ENCODE data around the gene OPCML.

OPCML gene

DNA sequence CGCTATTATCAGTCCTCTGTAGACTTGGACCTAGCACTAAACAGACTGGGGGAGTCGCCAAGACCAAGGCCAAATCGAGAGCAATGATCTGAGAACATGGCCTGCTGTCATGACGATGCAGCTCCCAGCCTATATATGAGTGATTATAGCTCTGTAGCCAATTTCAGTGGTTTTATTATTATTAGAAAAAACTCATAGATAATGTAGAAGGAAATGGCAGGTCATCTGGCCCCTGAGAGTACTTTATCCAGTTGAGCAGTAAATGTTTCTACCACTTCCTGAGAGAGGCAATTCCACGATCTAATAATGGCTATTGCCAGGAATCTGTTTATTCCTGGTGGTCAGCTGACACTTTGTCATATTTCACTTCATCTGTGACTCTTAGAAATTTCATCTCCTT lies 666.7 kb downstream of the OPCML start:
- DNase-seq: no peak

DNA sequence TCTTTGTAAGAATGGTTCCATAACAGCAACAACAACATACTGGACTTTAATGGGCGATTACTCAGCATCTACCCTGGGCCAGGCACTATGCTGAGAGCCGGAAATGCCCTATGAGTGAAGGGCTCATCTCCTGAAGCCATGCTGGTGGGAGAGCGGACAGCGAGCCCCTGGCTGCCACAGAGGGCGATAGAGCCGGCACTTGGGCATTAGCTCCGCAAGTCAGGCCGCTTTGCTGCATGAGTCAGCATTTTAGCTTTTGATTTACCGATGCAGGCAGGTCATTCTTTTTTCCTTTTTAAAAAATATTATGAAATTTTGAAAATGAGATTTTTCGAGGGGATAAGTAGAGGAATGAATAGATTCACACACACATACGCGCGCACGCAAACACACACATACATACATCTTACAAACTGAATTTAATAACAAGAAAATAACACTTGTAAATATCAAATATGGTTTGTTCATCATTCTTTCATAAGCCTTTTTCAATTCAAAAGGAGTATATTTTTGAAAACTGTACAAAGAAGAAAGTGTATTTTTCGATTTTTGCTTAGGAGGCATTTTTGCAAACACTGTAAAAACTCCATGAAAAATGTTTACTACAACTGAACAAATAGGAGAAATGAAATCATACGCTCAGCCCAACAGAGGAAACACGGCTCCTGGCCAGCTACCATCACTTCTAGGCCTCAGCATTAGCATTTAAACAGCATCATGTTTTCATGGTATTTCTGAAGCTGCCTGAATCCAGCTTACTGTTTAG lies 667.3 kb downstream of the OPCML start:
- no peak for DNase-seq

- no peak for DNase-seq
Observed at GRCh38 chr11:132862933-132863332, 669.4 kb downstream of the OPCML start.

DNA sequence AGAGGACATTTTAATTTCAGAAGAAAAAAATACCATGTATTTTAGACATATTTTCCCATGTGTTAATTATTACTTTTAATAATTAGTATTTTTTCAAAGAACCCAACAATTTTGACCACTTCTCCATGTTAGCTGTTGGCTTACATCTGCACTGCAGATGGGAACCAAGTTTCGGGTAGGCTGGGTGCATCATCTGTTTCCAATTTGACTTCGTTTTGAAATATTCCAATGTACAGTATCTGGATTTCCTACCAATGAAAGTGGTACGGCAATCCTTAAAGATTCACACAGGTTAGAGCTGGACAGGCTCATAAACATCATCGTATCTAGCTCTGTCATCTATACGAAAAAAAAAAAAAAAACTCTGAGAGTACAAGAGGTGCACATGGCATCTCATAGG lies 670.2 kb downstream of the OPCML start:
- no peak for DNase-seq

DNA sequence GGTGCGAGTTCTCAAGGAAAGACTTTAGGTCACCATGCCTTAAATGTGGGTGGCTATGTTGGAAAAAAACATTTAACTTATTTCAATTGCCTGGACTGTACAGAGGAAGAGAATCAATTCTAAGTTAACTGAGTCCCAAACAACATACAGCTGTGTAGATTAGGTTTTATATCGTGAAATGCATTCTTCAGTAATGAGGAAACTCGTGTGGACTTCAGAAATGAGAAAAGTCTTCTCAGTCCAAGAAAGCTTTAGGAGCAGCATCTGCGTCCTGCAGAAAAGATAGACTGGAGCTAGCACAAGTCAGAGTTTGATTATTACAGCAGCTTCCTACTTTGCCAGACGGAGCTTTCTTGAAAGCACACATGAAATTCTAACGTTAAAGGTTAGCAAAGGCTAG lies 673.0 kb downstream of the OPCML start:
- no peak for DNase-seq

DNA sequence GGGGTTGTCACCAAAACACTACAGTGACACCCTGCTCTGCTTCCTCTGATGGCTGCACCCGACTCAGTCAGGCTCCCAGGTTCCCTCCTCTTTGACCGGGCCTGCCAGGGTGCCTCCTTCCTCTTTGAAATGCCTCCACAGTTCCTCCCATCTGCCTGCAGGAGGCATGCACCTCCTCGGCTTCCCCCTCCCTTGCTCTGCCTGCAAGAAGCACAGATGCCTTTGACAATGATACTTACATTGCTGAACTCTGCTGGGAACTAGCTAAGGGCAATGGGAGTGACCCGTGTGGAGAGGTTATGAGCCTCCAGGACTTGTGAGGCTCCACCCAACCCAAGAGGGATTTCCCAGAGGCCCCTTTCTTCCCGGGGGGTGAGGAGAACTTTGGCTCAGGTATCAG lies 674.1 kb downstream of the OPCML start:
- DNase-seq: no peak

- no peak for DNase-seq
Observed at GRCh38 chr11:132856032-132856431, 676.3 kb downstream of the OPCML start.

DNA sequence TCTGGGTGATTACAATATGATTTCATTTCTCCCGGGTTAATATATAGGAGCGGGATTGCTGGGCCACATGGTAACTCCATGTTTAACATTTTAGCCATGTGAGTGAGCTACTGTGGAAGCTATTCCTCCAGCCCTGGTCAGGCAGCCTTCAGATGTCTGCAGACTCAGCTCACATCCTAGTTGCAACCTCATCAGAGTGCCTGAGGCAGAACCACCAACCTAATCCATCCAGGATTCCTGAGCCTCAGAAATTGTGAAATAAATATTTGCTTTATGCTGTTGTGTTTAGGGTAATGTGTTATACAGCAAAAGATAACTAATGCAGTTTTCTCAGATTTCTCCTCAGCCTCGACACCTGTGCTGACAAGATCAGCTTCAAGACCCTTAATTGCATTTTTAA lies 676.8 kb downstream of the OPCML start:
- DNase-seq: no peak

GRCh38 chr11:132853886-132854285 lies 678.4 kb downstream of the OPCML start:
- DNase-seq: no peak

DNA sequence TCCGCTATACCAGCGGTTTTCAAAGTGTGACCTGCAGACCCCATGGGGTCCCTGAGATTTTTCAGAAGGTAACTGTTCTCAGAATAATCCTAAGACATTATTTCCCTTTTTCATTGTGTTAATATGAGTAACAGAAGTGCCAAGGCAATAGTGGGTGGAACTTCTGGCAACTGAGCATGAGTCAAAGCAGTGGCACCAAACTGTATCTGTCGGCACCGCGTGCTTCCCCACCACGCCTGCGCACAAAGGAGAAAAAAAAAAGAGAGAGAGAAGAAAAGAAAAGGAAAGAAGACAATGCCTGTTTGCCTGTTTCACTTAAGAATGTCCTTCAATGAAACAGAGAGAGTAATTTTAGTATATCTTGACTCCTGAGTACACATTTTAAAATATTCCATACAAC lies 679.9 kb downstream of the OPCML start:
- DNase-seq: no peak

GRCh38 chr11:132851247-132851646 lies 681.1 kb downstream of the OPCML start:
- no peak for DNase-seq

DNA sequence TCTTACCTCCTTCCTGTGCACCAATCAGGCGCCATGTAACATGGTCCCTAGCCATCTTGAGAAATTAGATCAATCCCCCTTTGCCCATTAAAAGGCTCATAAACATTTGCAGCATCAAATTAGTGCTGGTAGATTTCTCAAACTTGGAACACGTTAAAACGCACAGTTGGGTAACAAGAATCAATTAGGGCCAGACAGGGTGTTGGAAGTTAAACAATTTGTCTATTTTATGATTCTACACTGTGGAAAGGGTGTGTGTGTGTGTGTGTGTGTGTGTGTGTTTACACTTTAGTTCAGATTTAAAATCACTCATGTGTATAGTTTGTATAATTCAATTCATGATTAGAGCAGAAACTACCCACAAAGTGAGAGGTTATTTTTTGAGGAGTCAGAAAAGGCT lies 682.0 kb downstream of the OPCML start:
- no peak for DNase-seq

DNA sequence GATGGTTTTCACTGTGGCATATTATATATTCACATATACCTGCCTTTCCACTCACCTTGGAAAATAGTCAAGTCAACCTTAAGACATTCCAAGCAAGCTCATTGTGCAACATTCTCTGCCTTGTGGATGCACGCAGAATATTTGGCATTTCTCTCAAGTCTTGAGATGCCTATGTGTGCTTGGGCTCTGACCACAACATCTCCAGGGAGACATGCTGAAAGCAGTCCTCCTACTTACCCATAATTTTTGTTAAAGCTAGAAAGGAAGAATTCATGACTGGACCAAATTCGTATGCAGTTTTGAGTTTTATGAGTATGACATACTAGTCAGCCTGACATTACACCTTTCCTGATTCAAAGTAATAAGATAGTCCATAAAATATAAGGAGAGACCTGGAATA lies 684.0 kb downstream of the OPCML start:
- DNase-seq: no peak

DNA sequence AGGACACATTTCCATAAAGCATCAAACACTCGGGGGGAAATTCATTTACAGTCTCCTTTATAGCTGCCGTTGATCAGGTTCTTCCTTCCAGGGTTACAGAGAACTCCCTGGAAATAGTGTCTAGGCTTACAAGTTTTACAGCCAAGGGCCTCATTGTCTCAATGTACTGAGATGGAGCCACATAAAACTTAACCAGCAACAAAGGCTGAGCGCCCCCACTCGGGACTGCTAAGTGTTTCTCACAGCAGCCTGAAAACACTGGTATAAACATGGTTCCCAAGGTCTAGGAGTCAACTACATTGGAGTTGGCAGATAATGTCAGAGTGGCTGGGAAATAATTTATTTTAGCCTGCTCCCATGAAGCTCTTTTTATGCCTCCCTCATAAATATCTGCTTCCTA lies 686.2 kb downstream of the OPCML start:
- DNase-seq: no peak

DNA sequence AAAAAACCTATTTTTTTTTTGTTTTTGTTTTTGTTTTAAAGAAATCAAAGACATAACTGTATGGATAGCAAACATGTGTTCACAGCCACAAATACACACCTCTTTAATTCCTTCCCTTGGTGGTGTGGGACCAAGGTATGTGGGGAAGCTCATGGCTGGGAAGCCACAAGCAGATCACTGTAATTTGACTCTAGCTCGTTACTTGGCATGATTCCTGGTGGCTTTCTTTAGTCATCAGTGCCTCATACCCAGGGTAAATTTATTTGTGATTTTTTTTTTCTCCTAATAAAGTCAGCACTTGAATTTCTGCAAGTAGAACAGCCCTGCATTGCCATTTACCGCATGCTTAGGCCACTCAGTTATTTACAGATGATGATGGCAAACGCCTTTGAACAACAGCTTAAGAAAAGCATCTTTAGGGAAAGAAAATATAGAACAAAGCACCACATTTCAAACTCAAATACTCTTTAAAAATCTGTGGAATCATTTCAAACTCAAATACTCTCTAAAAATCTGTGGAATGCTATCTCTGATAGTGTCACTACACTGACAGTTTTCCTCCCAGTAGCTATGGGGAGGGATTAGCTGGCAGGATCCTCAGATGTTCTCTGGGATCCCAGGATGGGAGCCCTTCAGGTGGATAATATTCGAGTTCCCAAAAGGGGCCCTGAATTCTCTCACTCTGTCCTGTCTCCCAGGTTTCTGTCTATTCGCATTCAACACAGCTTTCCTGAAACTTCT lies 687.2 kb downstream of the OPCML start:
- DNase-seq: no peak

DNA sequence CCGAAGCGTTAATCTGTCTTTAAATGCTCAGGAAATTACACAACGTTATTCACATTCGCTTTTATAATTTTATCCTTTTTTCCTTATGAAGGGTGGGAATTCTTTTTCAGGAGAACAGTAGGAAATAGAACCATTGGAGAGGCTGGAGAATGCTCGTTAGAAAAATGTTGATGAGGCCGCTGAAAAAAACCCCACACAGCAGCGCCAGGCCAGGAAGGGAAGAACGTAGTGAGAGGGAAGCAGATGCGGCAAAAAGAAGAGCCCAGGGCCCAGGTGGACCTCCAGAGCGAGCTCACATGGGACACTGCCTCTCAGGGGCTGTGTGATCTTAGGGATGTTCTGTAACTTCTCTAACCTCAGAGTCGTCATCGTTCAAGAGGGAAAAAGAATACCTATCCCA lies 691.6 kb downstream of the OPCML start:
- no peak for DNase-seq

DNA sequence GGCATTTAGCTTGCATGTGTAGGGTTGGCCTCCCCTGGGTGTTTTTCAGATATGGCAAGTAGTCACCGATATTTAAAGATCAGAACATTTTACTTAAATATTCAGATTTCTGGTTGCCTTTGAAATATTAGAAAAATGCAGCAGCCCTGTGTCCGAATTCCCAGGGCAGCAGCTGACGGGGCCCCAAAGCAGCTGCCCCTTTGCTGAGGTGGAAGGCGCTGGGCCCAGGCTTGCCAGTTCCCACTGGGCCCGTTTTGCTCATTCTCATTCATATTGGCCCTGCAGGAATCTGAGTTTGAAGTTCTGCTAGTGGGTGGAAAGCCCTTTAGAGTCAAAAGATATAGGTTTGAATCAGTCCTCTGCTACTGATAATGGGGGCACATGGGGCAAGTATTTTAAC lies 692.1 kb downstream of the OPCML start:
- DNase-seq: no peak

DNA sequence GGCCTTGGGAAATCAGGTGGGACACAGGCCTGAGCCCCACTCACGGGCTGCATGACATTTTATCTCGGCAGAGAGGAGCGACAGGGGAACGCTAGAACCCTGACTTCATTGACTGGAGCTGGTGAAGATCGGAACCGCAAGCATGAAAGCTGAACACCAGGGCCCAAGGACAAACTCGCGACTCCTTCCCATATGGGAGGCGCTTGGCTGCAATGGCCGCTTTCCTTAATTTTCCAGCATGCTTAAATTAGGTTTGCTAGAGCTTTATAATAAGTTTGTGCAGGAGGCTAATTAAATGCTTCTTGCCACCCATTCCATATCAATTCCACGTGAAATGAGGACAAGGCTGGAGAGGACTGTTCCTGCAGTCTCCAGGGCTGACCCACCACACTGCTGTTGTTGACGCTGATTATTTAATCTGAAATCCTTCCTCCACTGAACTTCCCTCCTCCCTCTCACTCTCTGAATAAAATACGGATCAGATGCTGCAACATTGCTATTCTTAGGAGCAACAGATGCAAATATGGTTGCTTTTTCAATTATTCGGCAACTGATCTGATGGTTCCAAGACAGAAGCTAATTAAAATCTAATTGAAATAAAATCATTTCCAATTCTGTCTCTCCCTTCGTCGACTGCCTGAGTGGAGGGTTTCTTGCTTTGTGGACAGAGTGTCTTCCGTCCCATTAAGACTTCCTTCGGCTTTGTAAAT lies 692.9 kb downstream of the OPCML start:
- DNase-seq: no peak

DNA sequence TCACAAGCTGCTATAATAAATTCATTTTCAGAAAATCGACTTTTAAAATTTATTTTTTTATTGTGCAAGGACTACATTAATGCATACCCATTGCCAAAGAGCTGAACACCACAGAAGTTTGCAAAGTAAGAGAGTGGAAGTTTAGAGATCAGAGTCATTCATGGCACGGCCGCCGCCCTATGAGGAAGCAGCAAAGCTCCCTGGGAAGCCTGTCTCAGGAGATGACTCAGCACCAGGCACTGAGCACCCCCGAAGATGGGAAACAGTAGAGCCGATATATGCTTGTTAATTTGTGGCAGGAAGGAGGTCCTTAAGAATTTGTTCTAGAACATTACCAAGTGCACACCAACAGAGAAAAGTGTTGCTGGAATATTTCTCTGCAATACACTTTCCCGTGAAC lies 693.7 kb downstream of the OPCML start:
- no peak for DNase-seq

- no peak for DNase-seq
Observed at GRCh38 chr11:132831272-132831671, 701.0 kb downstream of the OPCML start.

DNA sequence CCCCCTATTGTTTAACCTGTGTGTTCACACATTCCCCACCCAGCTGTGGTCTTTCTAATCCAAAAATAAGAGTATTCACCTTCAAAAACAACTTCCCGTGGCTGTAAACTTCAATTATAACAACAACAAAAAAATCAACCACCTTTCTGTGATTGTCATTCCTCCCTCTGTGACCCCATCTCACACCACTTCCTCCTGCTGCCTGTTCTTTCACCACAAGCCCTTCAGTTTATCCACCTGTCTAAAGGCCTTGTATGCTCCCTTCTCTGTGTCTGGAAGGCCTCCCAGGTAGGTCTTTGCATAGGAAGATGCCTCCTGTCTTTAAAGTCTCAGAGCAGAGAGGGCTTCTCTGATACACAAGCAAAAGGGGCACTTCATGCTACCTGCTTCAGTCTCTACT lies 707.7 kb downstream of the OPCML start:
- DNase-seq: no peak

GRCh38 chr11:132822276-132822675 lies 710.0 kb downstream of the OPCML start:
- no peak for DNase-seq

GRCh38 chr11:132821499-132821898 lies 710.8 kb downstream of the OPCML start:
- DNase-seq: no peak

- DNase-seq: no peak
Observed at GRCh38 chr11:132821014-132821413, 711.3 kb downstream of the OPCML start.

Data from NCI-H446 (cell line).